RPMI7951 (cell line): ENCODE measurements around the gene JPH2. TPM values are rescaled to one million over a fixed set of nuclear protein-coding genes. Genes with fewer than 3 reads are reported as not detected.
"Not testable (repeated sequence)": the region's sequence is repeated elsewhere in the genome, so short reads cannot be mapped to it uniquely, and the experiment has no call there.

Source experiments
- DNase-seq: peaks from one replicate; pipeline ENCODE4 v3.0.0-alpha.2; 2012; ENCODE audit warnings: low read depth
- total RNA-seq: library from RNA; depleted of rRNA; stranded (reverse); fragments of >200 nt; shearing (Covaris generic); gene quantifications from 2 replicates; pipeline ENCODE4 v1.2.3, GENCODE V29; 2014

JPH2 gene
- total RNA-seq, 1 experiment from 2014 or later = 16.0 TPM

DNA sequence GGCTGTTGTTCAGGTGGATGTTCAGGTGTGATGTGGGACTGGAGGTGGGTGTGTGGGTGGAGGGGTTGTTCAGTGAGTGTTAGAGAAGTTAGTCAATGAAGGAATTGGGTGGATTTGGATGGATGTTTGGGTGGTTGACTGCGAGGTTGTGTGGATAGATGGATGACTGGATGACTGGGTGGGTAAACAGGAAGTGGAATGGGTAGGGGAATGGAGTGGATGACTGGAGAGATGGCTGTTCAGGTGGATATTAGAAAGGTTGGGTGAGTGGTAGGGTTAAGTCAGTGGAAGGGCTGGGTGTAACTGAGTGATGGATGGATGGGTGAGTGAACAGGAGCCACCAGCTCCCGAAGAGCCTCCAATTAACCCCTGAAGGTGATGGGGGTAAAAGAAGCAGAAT lies 27.9 kb downstream of the JPH2 start:
- DNase-seq = no peak

DNA sequence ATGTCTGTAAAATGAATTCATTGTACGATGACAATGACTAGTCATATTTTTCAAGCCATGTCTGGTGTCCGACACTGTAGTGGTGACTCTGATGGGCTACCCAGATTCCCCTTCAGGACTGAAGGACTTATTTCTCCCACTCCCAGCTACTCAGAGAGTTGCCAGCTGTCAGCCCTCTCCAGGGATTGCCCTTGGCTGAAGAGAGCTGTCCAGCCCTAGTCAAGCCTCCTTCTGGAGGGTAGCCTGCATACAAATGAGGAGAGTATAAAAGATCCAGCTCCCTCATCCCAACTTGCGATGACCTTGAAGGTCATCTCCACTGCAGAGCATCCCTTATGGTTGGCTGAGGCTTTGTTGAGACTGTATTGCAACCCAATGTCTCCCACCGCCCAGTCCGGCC lies 29.9 kb downstream of the JPH2 start:
- DNase-seq = no peak

DNA sequence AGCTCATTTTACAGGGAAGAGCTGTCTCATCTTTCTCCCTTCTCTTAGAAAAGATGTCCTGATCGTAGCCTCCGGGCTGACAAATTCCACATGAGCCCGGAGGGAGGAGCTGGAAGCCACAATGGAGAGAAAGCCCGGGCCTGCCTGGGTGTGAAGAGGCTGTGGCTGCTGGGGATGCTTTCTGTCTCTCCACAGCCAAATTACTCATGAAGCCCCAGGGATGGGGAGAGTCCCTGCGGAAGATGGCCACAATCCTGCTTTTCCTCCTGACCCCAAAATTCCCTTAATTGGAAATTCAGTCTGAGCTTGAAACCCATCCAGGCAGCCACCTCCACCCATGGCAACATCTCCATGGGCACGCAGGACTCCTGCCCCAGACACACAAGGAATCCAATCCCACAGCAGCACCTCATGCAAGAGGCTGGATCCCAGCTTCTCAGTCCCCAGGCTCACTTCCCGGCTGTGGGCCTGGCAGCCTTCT lies 32.4 kb downstream of the JPH2 start:
- peak; percentile 100 for DNase-seq

DNA sequence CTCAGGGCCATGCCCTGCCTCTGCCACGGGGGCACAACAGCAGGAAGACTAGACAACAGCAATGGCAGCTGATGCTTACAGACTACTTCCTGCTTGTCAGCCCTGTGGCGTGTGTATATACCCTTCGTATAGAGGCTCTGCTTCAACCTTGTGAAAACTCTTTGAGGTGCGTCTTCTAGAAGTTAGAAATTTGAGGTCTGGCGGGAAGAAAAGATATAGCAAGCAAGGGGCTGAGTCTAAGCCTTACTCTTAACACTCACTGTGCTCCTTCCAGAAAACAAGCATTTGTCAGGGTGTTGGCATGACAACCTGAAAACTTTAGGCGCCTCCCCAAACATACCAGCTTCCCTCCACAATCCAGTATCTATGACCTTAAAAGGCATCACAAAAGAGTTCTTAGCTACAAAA lies 33.3 kb downstream of the JPH2 start:
- peak; percentile 96 for DNase-seq

DNA sequence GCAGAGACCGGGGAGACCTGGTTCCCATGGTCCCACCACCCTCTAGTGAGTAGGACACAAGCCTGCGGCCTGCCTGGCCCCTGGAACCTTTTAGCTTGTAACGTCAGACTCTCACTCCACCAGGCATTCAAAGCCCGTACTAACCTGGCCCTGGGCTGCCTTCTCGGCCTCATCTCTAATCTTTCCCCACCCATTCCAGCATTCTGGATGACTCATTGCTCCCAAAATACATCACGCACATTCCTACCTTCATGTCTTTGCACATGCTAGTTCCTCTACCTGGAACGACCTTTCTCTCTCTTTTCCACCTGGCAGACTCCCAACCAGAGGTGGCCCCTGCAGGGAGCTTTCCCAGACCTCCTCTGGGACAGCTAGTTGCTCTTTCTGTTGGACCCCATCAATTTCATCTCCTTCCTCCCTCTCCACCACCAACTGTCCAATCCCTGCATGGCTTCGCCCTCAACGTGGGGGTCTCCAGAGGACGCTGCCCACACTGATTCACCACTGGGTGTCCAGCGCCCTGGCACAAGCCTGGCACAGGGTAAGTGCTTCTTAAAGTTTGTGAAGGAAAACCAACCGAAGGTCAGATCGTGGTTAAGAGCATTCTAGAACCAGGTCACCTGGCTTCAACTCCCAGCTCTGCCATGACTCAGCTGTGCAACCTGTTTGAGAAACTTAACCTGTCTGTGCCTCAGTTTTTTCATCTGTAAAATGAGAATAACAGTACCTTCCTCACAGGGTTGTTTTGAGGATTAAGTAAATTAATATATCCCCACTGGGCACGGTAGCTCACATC lies 35.2 kb downstream of the JPH2 start:
- peak; percentile 83 for DNase-seq

DNA sequence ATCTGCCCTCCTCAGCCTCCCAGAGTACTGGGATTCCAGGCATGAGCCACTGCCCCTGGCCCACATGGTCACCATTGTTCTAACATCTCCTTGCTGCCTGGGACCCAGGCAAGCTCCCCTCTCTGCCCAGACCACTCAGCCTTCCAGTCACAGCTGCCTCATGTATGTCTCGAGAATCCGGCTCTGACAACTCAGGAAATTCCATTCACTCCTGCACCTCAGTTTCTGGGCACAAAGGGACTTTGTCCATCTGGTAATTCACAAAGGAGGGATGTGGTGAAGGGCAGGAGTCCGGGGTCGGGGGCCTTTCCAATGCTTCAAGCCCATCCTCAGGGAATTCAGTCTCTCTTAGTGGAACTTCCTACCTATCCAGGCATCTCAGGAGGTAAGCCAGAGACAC lies 40.7 kb downstream of the JPH2 start:
- DNase-seq = no peak

DNA sequence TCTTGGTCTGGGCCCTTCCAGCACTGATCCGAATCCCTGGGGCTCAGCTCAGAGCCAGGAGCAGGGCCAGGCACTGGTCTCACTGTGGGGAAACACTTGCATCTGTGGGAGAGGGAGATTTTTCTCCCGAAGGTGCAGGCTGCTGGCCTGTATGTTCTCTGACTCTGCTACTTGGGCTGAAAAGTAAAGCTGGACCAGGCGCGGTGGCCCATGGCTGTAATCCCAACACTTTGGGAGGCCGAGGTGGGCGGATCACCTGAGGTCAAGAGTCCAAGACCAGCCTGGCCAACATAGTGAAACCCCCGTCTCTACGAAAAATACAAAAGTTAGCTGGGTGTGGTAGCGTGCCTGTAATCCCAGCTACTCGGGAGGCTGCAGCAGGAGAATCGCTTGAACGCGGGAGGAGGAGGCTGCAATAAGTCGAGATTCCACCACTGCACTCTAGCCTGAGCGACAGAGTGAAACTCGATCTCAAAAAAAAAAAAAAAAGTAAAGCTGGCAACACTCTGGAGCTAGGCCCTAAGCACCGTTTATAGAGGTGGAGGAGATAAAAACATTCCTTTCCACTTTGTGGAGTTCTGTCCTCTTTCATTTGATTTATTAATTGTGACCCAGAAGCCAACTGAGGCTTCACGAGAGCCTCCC lies 41.7 kb downstream of the JPH2 start:
- no peak for DNase-seq

DNA sequence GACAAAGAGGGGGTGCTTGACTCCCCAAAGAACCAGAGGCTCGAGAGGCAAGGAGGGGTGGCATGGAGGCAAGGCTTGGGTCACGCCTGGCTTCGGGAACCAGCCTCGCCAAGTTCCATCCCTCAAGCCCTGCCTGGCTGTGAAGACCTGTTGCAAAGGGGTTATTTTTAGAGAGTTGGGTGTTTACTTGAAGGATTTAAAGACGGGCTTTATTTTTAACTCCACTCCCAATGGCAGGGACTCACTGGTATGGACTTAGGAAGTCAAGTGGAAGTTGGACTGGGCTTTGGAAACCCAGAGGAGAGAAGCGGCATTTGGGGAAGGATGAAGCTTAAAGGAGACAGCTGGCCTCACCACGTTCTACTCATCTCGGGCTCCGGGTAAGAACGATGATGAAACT lies 43.1 kb downstream of the JPH2 start:
- DNase-seq = no peak

DNA sequence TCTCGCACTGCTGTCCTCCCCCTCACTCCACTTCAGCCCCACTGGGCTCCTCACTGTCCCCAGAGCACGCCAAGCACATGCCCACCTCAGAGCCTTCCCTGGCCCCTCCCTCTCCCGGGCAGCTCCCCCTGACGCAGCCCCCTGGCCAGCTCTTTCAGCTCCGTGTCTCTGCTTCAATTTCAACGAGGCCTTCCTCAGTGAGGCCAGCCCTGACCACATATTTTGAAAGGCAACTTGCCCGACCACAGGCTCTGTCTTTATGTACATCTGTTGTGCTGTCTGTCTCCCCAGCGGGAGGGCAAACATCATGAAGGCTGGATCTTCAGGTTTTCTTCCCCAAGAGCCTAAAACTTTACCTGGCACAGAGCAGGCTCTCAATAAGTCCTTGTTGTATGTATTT lies 44.6 kb downstream of the JPH2 start:
- peak; percentile 92 for DNase-seq

DNA sequence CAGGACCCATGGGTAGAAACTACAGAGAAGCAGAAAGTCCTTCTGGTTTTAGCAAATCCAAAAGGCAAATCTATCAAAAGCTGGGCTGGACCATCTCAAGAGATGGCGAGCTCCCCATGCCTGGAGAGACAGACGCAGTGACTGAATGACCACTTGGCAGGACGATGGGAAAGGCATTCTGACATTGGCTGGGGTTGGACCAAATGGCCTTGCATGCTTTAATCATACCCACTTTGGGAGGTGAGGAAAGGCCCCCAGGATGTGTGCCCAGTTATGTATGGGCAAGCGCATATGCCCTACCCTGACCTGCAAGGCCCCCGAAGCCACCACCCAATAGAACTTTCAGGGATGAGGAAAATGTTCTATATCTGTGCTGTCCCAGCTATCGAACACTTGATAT lies 45.1 kb downstream of the JPH2 start:
- DNase-seq = no peak

DNA sequence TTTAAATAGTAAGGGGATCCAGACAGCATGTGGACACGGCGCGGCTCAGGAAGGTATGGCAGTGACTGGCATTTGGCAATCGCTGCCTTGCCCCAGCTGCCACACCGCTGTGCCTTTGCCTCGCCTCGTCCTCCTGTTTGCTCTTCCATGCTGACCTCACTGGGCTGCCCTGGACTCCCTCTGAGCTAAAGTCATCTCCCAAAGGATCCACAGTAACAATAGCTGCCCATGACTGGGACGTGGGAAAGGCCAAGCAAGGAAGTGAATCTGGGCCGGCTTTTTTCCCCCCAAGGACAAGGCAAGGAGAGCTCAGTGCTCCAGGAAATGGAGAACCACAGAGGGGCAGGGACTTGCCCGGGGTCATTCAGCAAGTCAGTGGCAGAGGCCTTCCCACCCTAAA lies 48.1 kb downstream of the JPH2 start:
- peak; percentile 90 for DNase-seq

DNA sequence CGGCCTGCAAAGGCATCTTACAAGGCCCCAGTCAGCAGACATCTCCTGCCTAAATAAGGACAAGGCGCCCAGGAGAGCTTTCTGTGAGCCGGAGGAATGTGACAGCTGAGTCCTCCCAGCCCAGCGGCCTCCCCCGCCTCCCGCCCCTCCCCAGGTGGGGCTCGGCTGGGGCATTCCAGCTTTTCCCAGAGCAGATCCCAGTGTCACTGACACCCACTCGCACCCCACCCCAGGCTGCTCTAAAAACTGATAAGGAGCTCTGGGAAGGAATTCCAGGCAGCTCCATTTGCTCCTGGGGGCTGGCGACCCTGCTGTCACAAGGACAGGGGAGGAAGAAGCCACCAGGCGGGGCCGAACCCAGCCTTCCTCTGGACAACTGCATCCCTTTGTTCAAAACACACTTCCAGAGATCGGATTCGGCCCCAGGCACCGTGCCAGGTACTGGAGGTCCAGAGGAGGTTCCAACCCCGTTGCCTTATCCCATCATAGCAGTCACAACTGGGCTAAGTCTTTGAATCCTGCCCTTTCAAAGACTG lies 49.7 kb downstream of the JPH2 start:
- DNase-seq = peak; percentile 91

DNA sequence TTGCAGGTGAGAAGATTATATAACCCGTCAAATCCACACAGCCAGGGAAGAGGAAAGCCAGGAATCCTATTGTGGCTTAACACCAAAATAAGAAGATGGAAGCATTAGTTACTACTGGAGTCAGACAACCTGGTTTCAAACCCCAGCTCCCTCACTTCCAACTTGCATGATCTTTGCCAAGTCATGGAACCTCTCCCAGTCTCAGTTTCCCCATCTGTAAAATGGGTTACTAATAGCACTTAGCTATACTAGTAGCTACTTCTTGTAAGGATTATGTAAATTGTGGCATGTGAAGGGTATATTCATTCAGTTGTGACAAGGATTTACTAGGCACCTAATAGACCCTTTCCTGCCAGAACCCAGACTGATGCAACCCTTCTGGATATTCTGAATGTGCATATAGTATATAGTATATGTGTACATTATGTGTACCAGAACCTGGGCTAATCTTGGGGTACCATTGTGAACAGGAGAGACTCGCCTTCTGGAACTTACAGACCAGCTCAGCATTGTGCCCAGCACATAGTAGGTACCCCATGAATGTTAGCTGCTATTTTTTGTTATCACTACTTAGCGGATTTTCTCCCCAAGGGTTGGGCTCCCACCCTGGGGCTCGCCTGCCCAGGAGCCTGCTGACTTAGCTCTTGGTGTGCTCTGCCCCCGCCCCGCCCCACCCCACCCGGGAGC lies 50.3 kb downstream of the JPH2 start:
- DNase-seq = no peak

DNA sequence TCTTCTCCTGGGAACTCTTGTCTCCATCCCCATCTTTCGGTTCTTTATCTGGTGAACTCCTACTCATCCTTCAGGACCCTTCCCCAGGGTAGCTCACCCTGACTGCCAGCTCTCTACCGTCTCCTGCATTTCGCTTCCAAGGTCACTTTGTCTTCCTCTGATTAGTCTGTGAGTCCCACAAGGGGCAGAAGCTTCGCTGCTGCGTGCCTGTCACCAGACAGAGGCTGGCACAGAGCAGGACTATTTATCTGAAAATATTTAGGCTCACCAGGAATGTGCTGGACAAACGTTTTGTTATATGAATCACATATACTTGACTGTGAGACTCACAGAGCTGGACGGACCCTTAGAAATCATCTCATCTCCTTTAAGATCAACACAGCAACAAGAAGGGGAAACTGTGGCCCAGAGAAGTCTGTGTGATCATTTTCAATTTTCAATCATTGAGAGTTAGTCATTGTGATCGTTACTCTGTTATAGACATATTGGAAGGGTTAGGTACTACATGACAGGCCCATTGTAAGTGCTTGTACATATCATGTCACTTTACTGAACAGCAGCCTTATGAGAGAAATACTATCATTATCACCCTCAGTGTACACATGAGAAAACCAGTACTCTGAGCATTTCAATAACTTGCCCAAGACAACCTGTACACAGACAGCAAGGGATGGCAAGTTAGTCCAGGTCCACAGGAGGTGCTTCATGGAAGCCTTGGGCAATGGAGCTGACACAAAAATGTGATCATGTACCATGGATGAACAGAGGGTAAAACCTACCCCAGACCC lies 51.4 kb downstream of the JPH2 start:
- DNase-seq = peak; percentile 48

DNA sequence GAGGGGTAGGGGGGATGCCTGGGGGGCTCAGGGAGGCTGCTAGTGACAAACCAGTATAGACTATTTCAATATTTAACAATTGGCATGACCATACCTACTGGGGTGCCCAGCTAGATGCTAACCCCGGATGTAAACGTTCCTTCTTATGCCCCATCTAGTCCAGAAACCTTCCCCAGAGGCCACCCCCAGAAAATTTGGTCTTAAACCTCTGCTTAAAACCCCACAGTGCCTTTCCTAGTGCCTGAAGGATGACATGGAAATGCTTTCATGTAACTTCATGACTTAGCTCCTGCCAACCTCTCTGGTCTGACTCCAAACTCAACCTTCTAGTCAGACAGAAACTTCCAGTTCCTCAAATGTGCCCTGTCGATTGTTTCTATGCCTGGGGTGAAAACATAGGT lies 52.0 kb downstream of the JPH2 start:
- DNase-seq = peak; percentile 48

DNA sequence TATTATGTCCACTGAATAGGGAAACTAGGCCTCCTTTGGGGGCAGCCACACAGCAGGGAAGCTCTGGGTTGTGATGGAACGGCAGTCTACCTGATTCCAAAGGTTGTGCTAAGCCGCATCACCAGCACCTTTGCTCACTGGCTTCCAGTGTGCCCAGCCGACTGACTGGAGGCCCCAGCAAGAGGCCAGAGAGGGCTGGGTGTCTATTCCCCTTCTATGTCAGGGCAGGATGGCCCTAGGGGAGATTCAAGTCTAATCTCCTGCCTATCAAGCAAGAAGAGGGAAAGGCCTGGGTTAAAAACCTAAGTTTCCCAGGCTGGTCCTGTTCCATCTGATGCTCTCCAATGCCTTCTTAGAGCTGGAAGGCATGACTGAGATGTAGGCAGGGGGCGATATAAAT lies 53.6 kb downstream of the JPH2 start:
- no peak for DNase-seq

DNA sequence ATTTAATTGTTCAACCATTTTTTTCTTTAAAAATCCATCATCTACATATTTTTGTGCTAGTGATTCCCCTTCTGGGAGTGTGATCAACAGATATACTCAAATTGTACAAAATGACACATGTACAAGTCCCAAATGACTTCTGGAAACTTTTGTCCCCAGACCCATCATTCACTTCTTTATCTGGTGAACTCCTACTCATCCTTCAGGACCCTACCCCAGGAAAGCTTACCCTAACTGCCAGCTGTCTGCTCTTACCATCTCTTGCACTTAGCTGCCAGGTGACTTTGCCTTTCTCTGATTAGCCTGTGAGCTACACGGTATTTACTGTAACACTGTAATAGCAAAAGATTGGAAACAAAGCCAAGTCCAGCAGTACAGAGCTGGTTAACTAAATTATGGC lies 55.3 kb downstream of the JPH2 start:
- DNase-seq = no peak

DNA sequence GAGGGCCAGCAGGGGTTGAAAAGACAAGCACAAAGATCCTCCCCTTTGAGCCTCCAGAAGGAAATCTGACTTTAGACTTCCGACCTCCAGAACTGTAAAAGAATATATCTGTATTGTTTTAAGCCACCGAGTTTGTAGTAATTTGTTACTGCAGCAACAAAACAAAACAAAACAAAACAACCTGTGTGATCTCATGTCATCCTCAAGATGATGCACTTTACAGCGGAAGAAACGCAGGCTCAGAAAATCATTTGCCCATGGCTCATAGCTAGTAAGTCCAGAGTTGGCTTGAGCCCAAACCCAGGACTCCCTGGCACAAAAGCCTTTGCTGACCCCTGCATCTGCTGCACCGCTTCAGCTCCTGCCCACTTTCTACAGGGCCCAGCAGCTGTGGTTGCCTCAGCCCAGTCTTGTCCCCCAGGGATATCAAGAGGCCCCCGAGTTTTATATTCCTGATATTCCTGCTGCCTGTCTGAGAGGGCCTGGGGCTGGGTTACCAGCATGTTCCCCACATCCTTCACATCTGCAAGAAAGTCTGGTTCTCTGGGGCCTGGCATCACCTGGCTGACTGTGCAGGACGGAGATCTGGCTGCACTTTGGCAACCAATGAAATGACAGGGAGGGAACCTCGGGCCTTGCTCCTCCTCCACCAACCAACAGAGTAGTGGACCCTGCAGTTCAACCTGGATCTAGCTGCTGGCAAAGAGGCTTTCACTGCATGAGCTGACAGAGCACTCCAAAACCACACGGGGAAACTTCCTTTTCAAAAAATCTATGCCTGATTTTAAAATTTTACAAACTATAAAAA lies 56.9 kb downstream of the JPH2 start:
- peak; percentile 97 for DNase-seq

DNA sequence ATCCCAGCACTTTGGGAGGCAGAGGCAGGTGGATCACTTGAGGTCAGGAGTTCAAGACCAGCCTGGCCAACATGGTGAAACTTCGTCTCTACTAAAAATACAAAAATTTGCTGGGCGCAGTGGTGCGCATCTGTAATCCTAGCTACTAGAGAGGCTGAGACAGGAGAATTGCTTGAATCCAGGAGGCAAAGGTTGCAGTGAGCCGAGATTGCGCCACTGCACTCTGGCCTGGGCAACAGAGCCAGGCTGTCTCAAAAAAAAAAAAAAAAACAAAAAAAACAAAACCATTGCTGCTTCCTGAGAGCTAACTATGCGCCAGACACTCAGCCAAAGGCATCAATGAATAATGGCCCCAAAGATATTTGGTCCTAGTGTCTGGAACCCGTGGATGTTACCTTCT lies 57.7 kb downstream of the JPH2 start:
- DNase-seq = not testable (repeated sequence)

DNA sequence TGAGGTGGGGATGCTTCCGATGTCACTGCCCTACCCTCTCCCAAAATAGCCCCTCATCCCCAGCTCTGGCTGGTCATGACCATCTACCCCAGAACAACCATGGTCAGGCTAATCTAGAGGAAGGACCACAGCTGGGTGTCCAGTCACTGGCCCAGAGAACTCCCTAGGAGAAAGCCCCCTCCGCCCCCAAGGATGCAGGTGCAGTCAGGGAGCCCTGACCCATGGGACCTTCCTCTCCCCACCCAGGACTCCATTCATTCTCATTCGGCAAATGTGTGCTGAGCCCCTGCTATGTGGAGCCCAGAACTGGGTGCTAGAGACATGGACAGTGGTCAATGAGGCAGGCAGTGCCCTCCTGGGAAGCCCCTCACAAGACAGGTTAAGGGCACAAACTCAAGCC lies 60.5 kb downstream of the JPH2 start:
- no peak for DNase-seq
